HepG2 (cell line): ENCODE measurements around the gene GTPBP6. TPM values are rescaled to one million over a fixed set of nuclear protein-coding genes. Genes with fewer than 3 reads are reported as not detected.

Experiments
- AFF4 ChIP-seq: sonication (generic); formaldehyde crosslinking; IDR thresholded peaks from 2 replicates; pipeline ENCODE4 v1.4.0; 2020; ENCODE audit warnings: missing genetic modification reagents
- ATF3 ChIP-seq: sonication (generic); formaldehyde crosslinking; IDR thresholded peaks from 2 replicates; pipeline ENCODE4 v1.4.0; 2020; ENCODE audit warnings: missing genetic modification reagents
- ATF7-NPFF ChIP-seq: sonication (generic); formaldehyde crosslinking; IDR thresholded peaks from 2 replicates; pipeline ENCODE4 v1.8.1; 2023; ENCODE audit warnings: mild to moderate bottlenecking, low read depth, missing genetic modification reagents, moderate library complexity
- GTF3A ChIP-seq: sonication (generic); formaldehyde crosslinking; conservative IDR thresholded peaks from 2 replicates; pipeline ENCODE4 v1.4.0; 2020; ENCODE audit warnings: mild to moderate bottlenecking, missing genetic modification reagents
- IRF1 ChIP-seq: sonication (generic); formaldehyde crosslinking; IDR thresholded peaks from 2 replicates; pipeline ENCODE4 v1.4.0; 2020; ENCODE audit warnings: low read depth, mild to moderate bottlenecking, missing genetic modification reagents
- MAF1 ChIP-seq: sonication (generic); formaldehyde crosslinking; IDR thresholded peaks from 2 replicates; pipeline ENCODE4 v1.5.0; 2020; ENCODE audit warnings: missing genetic modification reagents, borderline replicate concordance
- MTA1 ChIP-seq: sonication (generic); formaldehyde crosslinking; IDR thresholded peaks from 2 replicates; pipeline ENCODE4 v1.4.0; 2020; ENCODE audit warnings: missing genetic modification reagents, mild to moderate bottlenecking, borderline replicate concordance
- MXD4 ChIP-seq: IDR thresholded peaks from 2 replicates; pipeline ENCODE4 v1.6.1; 2016; ENCODE audit warnings: mild to moderate bottlenecking, missing biosample characterization, missing genetic modification reagents
- NCOR1 ChIP-seq: fragments of 200-600 bp; sonication (generic); IDR thresholded peaks from 2 replicates; pipeline ENCODE4 v1.7.0; 2017; ENCODE audit warnings: antibody characterized with exemption, low read length, borderline replicate concordance
- NONO ChIP-seq, 2 experiments: fragments of 450-650 bp in 1 of 2; sonication (generic) in 1 of 2; formaldehyde crosslinking in 1 of 2; IDR thresholded peaks in 1 of 2; conservative IDR thresholded peaks in 1 of 2; 2 replicates each; pipeline versions ENCODE4 v1.6.1 to v1.8.0; 2017 to 2022; ENCODE audit warnings: mild to moderate bottlenecking in 1 of 2, missing genetic modification reagents in 1 of 2, moderate library complexity in 1 of 2
- PCBP1 ChIP-seq: fragments of 200-400 bp; formaldehyde crosslinking; IDR thresholded peaks from 2 replicates; pipeline ENCODE4 v1.6.1; 2017; ENCODE audit warnings: mild to moderate bottlenecking, low read depth, low read length, borderline replicate concordance
- SOX6 ChIP-seq, 2 experiments: fragments of 450-650 bp in 1 of 2; sonication (generic) in 1 of 2; formaldehyde crosslinking in 1 of 2; IDR thresholded peaks; 2 replicates each; pipeline versions ENCODE4 v1.4.0 to v1.6.1; 2017 to 2020; ENCODE audit warnings: antibody characterized with exemption in 1 of 2, mild to moderate bottlenecking in 1 of 2, missing genetic modification reagents in 1 of 2
- TOPORS ChIP-seq: sonication (generic); formaldehyde crosslinking; IDR thresholded peaks from 2 replicates; pipeline ENCODE4 v1.8.0; 2023; ENCODE audit warnings: mild to moderate bottlenecking, missing genetic modification reagents
- WIZ ChIP-seq: sonication (generic); formaldehyde crosslinking; IDR thresholded peaks from 2 replicates; pipeline ENCODE4 v1.5.1; 2020; ENCODE audit warnings: mild to moderate bottlenecking, missing genetic modification reagents
- ZNF143 ChIP-seq: sonication (generic); formaldehyde crosslinking; IDR thresholded peaks from 2 replicates; pipeline ENCODE4 v1.4.0; 2020; ENCODE audit warnings: missing genetic modification reagents
- ZNF34 ChIP-seq: sonication (generic); formaldehyde crosslinking; IDR thresholded peaks from 2 replicates; pipeline ENCODE4 v1.4.0; 2020; ENCODE audit warnings: mild to moderate bottlenecking, missing genetic modification reagents, borderline replicate concordance
- ZNF441 ChIP-seq: sonication (generic); formaldehyde crosslinking; IDR thresholded peaks from 2 replicates; pipeline ENCODE4 v1.7.0; 2021; ENCODE audit warnings: missing genetic modification reagents, borderline replicate concordance
- ZNF547 ChIP-seq: sonication (generic); formaldehyde crosslinking; IDR thresholded peaks from 2 replicates; pipeline ENCODE4 v1.5.1; 2020; ENCODE audit warnings: mild to moderate bottlenecking, missing genetic modification reagents
- ZNF563 ChIP-seq: sonication (generic); formaldehyde crosslinking; IDR thresholded peaks from 2 replicates; pipeline ENCODE4 v1.8.0; 2022; ENCODE audit warnings: mild to moderate bottlenecking, moderate library complexity, missing genetic modification reagents
- ZNF607 ChIP-seq: sonication (generic); formaldehyde crosslinking; IDR thresholded peaks from 2 replicates; pipeline ENCODE4 v1.5.1; 2020; ENCODE audit warnings: missing genetic modification reagents, mild to moderate bottlenecking, borderline replicate concordance
- ZNF619 ChIP-seq: sonication (generic); formaldehyde crosslinking; IDR thresholded peaks from 2 replicates; pipeline ENCODE4 v1.4.0; 2020; ENCODE audit warnings: mild to moderate bottlenecking, missing genetic modification reagents
- polyA plus RNA-seq, 8 experiments: library from polyadenylated mRNA; depleted of rRNA in 3 of 8; stranded (reverse) in 7 of 8; unstranded in 1 of 8; fragments of >200 nt; fragmentation: Illumina TruSeq in 4 of 8; extraction: Trizol in 4 of 8; gene quantifications; 2 replicates each; pipeline versions ENCODE4 v1.2.1 to v1.2.3, GENCODE V29; 2011 to 2016; ENCODE audit warnings: low read depth in 4 of 8, missing spikeins in 1 of 8, mixed read lengths in 1 of 8; ENCODE audit not compliant: insufficient read depth in 1 of 8
- total RNA-seq, 5 experiments: library from RNA; depleted of rRNA; stranded (reverse); fragments of >200 nt; fragmentation: Illumina TruSeq; extraction: Trizol; gene quantifications; 2 replicates each; pipeline ENCODE4 v1.2.3, GENCODE V29; 2016; ENCODE audit warnings: low read depth in 1 of 5

Gene GTPBP6
- total and polyA plus RNA-seq, 2 of the 13 experiments (the other 11 are each of a cell fraction or from before 2014, with no cell fraction given): 20.2 to 39.6 TPM

- TF ChIP-seq IRF1 (CRISPR knock-in tag) (no peak), PCBP1 (no peak), AFF4 (no peak), MXD4 (CRISPR knock-in tag) (no peak), ZNF143 (CRISPR knock-in tag) (no peak), MTA1 (CRISPR knock-in tag) (no peak), GTF3A (CRISPR knock-in tag) (no peak), ZNF441 (CRISPR knock-in tag) (no peak), ATF7-NPFF (CRISPR knock-in tag) (no peak), SOX6 (IDR thresholded peaks at IDR 0.05) (no peak), SOX6 (CRISPR knock-in tag; IDR thresholded peaks at IDR 0.05) (no peak; the same call in none of the 2 replicates), ATF3 (CRISPR knock-in tag) (0 out of 2 replicates have a peak, but pooled peaks have one; percentile 15), TOPORS (no peak), MAF1 (no peak), ZNF563 (CRISPR knock-in tag) (no peak), NCOR1 (no peak), WIZ (no peak; the same call in 1 of the 2 replicates), ZNF607 (CRISPR knock-in tag) (no peak), ZNF619 (CRISPR knock-in tag) (no peak), ZNF547 (CRISPR knock-in tag) (no peak), NONO (IDR thresholded peaks at IDR 0.05) (no peak), NONO (CRISPR knock-in tag; conservative IDR thresholded peaks at IDR 0.05) (no peak), ZNF34 (CRISPR knock-in tag) (no peak)
Observed at GRCh38 chrX:323721-324628, 5.4 kb upstream of the GTPBP6 start (continued).
